Pancreas (tissue), 10 donors: Measurements from ENCODE around the gene RRP8. TPM values are rescaled to one million over a fixed set of nuclear protein-coding genes. Genes with fewer than 3 reads are reported as not detected.

Experiments used
- ATAC-seq, 4 donors: fragments of 200-7000 bp; cut with Tn5 transposase; one replicate each; pipeline versions ENCODE4 v1.8.0 to v1.9.1; 2020; ENCODE audit warnings: mild to moderate bottlenecking in 4 of 4, moderate library complexity in 4 of 4
- DNase-seq, 6 donors: peaks; one replicate each; pipeline ENCODE4 v3.0.0-alpha.2; 2020
- FAIRE-seq: peaks from 2 replicates; lab custom pipeline; 2012; peaks lifted over from hg19 to GRCh38; lab: Jason Lieb, UNC
- H3K27ac ChIP-seq, 4 donors: fragments of 200-600 bp; sonication (generic); 1 replicate in 3 of 4; 2 replicates in 1 of 4; pipeline versions ENCODE4 v1.5.0 to v1.8.0; 2020
- H3K27me3 ChIP-seq, 4 donors: fragments of 200-600 bp; one replicate each; pipeline ENCODE4 v1.8.0; 2021
- H3K36me3 ChIP-seq, 3 donors: fragments of 200-600 bp; sonication (generic) in 1 of 3; one replicate each; pipeline versions ENCODE4 v1.5.0 to v1.8.0; 2020 to 2021
- H3K4me1 ChIP-seq, 3 donors: fragments of 200-600 bp; one replicate each; pipeline ENCODE4 v1.8.0; 2021
- H3K4me3 ChIP-seq, 4 donors: fragments of 200-600 bp; sonication (generic) in 2 of 4; one replicate each; pipeline versions ENCODE4 v1.5.0 to v1.8.0; 2020 to 2021
- H3K9me3 ChIP-seq, 4 donors: fragments of 200-600 bp; one replicate each; pipeline ENCODE4 v1.8.0; 2021
- CTCF ChIP-seq, 4 donors: fragments of 200-600 bp; sonication (generic) in 3 of 4; IDR thresholded peaks; one replicate each; pipeline versions ENCODE4 v1.5.0 to v1.8.0; 2021; ENCODE audit warnings: antibody characterized with exemption in 4 of 4
- WGBS, 2 donors: extraction: QIAGEN DNeasy Blood & Tissue Kit; methylation state at CpG; one replicate each; pipeline ENCODE4 v1.1.7; 2013; 5-methylcytosine and 5-hydroxymethylcytosine counted together
- intact Hi-C, 3 donors: fragments of 100-400 bp; cut with DNase I; formaldehyde crosslinking; loops; one replicate each; pipeline versions ENCODE4 v1.11.1 to v1.14.2; 2022
- polyA plus RNA-seq, 2 donors: library from polyadenylated mRNA; stranded (reverse); fragments of 200-250 nt; gene quantifications; one replicate each; pipeline ENCODE4 v1.2.3, GENCODE V29; 2013
- total RNA-seq, 6 donors: library from RNA; stranded (reverse); fragmentation: NEBNext Ultra II Directional in 4 of 6; extraction: Animal tissue kit (Norgen Biotek cat#: 25700) in 4 of 6; gene quantifications; one replicate each; pipeline versions ENCODE4 v1.2.1 to v1.2.4, GENCODE V29; 2021 to 2023
- donor health status: healthy with polysubstance abuse.
- donor health status: DM: no; HTN: no; CAD: no; lungs with moderate emphysema.
- donor health status: DM: no; HTN: no; CAD: no.
- donor health status: control.
- donor health status: control.
- donor health status: Bipolar disorder and iron deficiency.
- donor health status: DM: yes; HTN: yes; CAD: no.
- donor health status: DM: no; HTN: no; CAD: no.
- donor health status: DM: no; HTN: no; CAD: no.
- donor health status: DM: yes; HTN: yes; CAD: no.

The RRP8 gene
- total and polyA plus RNA-seq, 8 donors = 6.3 to 25.0 (median 10.2) TPM

- Histone ChIP-seq H3K36me3 (peaks cover 0 to 13% (median 3%) of the 10 kb centered on the region in 3 donors), H3K4me1 (peaks cover 0 to 5% (median 0%) of the 10 kb centered on the region in 3 donors), H3K27ac (no peak overlapping the region), H3K27me3 (no peaks in the 10 kb centered on the region), H3K4me3 (no peak overlapping the region), H3K9me3 (no peaks in the 10 kb centered on the region)
- 89 to 92% methylated on average over 3 of the region's 3 CpGs for WGBS, 2 donors
- no peak for TF ChIP-seq CTCF (IDR thresholded peaks at IDR 0.05)
- ATAC-seq (no peak), FAIRE-seq (no peak), DNase-seq (peak in 1 of 6 donors; percentile 24)
- intact Hi-C loops = no loop called here
Measured at GRCh38 chr11:6594142-6594768, 9.2 kb downstream of the RRP8 start.

GRCh38 chr11:6588018-6588417, 15.4 kb downstream of the RRP8 start:
- Histone ChIP-seq H3K36me3 (peaks cover 0 to 10% (median 0%) of the 10 kb centered on the region in 3 donors), H3K27me3 (no peaks in the 10 kb centered on the region), H3K9me3 (no peaks in the 10 kb centered on the region), H3K4me3 (no peak overlapping the region), H3K4me1 (no peaks in the 10 kb centered on the region), H3K27ac (no peak overlapping the region)
- 83 to 90% methylated on average over 1 of the region's 1 CpG for WGBS, 2 donors
- intact Hi-C loops = loop anchor here in 1 of 3 donors (5.0 kb wide), 1 partner anchor 41 kb away; no protein-coding TSS in a partner anchor
- TF ChIP-seq CTCF (IDR thresholded peaks at IDR 0.05) = no peak
- ATAC-seq = no peak
- no peak for FAIRE-seq
- DNase-seq = no peak

- H3K9me3 ChIP-seq = no peaks in the 10 kb centered on the region
- no peak overlapping the region for H3K4me3 ChIP-seq
- no peak overlapping the region for H3K27ac ChIP-seq
- no peaks in the 10 kb centered on the region for H3K27me3 ChIP-seq
- 55 to 63% methylated on average over 11 of the region's 11 CpGs for WGBS, 2 donors
- DNase-seq (peak; percentile 70 to 90 (median 80)), FAIRE-seq (no peak), ATAC-seq (peak; percentile 99 to 100 (median 100))
- TF ChIP-seq CTCF (IDR thresholded peaks at IDR 0.05) = no peak
- H3K36me3 ChIP-seq = peaks cover 0 to 7% (median 0%) of the 10 kb centered on the region in 3 donors
- no peaks in the 10 kb centered on the region for H3K4me1 ChIP-seq
- intact Hi-C loops = loop anchor here in 1 of 3 donors (5.0 kb wide), 1 partner anchor 40 kb away; no protein-coding TSS in a partner anchor
Measured at GRCh38 chr11:6587360-6587953, 16.0 kb downstream of the RRP8 start.

- 96% methylated on average over 25 of the region's 25 CpGs for WGBS, 2 donors
- no peak for DNase-seq
- no peaks in the 10 kb centered on the region for H3K27me3 ChIP-seq
- no peak overlapping the region for H3K27ac ChIP-seq
- no peaks in the 10 kb centered on the region for H3K36me3 ChIP-seq
- no peak for FAIRE-seq
- intact Hi-C loops = loop anchor here in 1 of 3 donors (5.0 kb wide), 1 partner anchor 39 kb away; no protein-coding TSS in a partner anchor
- H3K4me3 ChIP-seq = no peak overlapping the region
- no peak for TF ChIP-seq CTCF (IDR thresholded peaks at IDR 0.05)
- ATAC-seq = no peak
- no peaks in the 10 kb centered on the region for H3K4me1 ChIP-seq
- H3K9me3 ChIP-seq = no peaks in the 10 kb centered on the region
Measured at GRCh38 chr11:6586434-6587359, 16.7 kb downstream of the RRP8 start.
